OCI-LY7 (cell line): ENCODE measurements around the gene XPR1.

Experiments used
- CTCF ChIP-seq: fragments of 200-600 bp; sonication (generic); conservative IDR thresholded peaks from 2 replicates; pipeline ENCODE4 v1.5.1; 2014; ENCODE audit warnings: mild to moderate bottlenecking, antibody characterized with exemption, low read length, moderate library complexity, mixed read lengths
- EZH2phosphoT487 ChIP-seq: fragments of 200-600 bp; sonication (generic); IDR thresholded peaks from 2 replicates; pipeline ENCODE4 v1.6.1; 2018; ENCODE audit warnings: low read depth, borderline replicate concordance, mild to moderate bottlenecking, mixed run types, antibody characterized with exemption, low read length, moderate library complexity, mixed read lengths

- TF ChIP-seq CTCF (no peak), EZH2phosphoT487 (no peak)
Measured at GRCh38 chr1:180921891-180922630, 290.2 kb downstream of the XPR1 start.
